Stimulated activated CD4-positive, alpha-beta T cell treated with anti-CD3 and anti-CD28 coated beads, Interleukin-12 subunit alpha, Interleukin-12 subunit beta, amount 100 ng/mL, for 4 hours (primary cell): ENCODE measurements around the gene RGP1.

Source experiments
- DNase-seq: peaks from one replicate; pipeline ENCODE4 v3.0.0-alpha.2; 2020

The RGP1 gene

GRCh38 chr9:35723426-35723825 lies 25.7 kb upstream of the RGP1 start:
- no peak for DNase-seq

- DNase-seq = no peak
These were observed 25.2 kb upstream of the RGP1 start for GRCh38 chr9:35723908-35724307.

- no peak for DNase-seq
These were observed 23.7 kb upstream of the RGP1 start for GRCh38 chr9:35725362-35725761.

- DNase-seq = peak; percentile 28
These were observed 22.2 kb upstream of the RGP1 start for GRCh38 chr9:35726931-35727330.

- no peak for DNase-seq
These were observed 21.4 kb upstream of the RGP1 start for GRCh38 chr9:35727676-35728040.

GRCh38 chr9:35728041-35728971 lies 20.8 kb upstream of the RGP1 start:
- DNase-seq = peak; percentile 11

GRCh38 chr9:35729101-35729500 lies 20.0 kb upstream of the RGP1 start:
- no peak for DNase-seq

- peak; percentile 7 for DNase-seq
These were observed 19.2 kb upstream of the RGP1 start for GRCh38 chr9:35729700-35730485.

- no peak for DNase-seq
These were observed 18.6 kb upstream of the RGP1 start for GRCh38 chr9:35730486-35730854.

- DNase-seq = no peak
These were observed 17.5 kb upstream of the RGP1 start for GRCh38 chr9:35731415-35732184.

- DNase-seq = peak; percentile 92
These were observed 16.8 kb upstream of the RGP1 start, which contains the start of the genes CREB3 and TLN1 for GRCh38 chr9:35732185-35732799. TSS of gene CREB3 (plus strand) at chr9:35732666. CDS start at chr9:35732773, 107 bp downstream. TSS of gene TLN1 (minus strand) at chr9:35732195. CDS start at chr9:35725694, 6,501 bp downstream.

- peak; percentile 16 for DNase-seq
These were observed 16.1 kb upstream of the RGP1 start for GRCh38 chr9:35732800-35733541.

GRCh38 chr9:35734096-35734495 lies 15.0 kb upstream of the RGP1 start:
- no peak for DNase-seq

- DNase-seq = peak; percentile 51
These were observed 12.9 kb upstream of the RGP1 start for GRCh38 chr9:35736201-35736633.

- DNase-seq = no peak
These were observed 11.9 kb upstream of the RGP1 start for GRCh38 chr9:35737143-35737542.

- no peak for DNase-seq
These were observed 10.9 kb upstream of the RGP1 start for GRCh38 chr9:35738186-35738585.

- no peak for DNase-seq
These were observed 10.2 kb upstream of the RGP1 start for GRCh38 chr9:35738924-35739323.

GRCh38 chr9:35740243-35740642 lies 8.8 kb upstream of the RGP1 start:
- DNase-seq = no peak

- no peak for DNase-seq
These were observed 7.3 kb upstream of the RGP1 start for GRCh38 chr9:35741740-35742139.

GRCh38 chr9:35743452-35743851 lies 5.6 kb upstream of the RGP1 start:
- no peak for DNase-seq

GRCh38 chr9:35743880-35744518 lies 5.1 kb upstream of the RGP1 start:
- DNase-seq = no peak
